Thymus (tissue), 11 donors: ENCODE measurements around the gene ADGRB3. TPM values are rescaled to one million over a fixed set of nuclear protein-coding genes. Genes with fewer than 3 reads are reported as not detected.
"Not testable (repeated sequence)": the region's sequence is repeated elsewhere in the genome, so short reads cannot be mapped to it uniquely, and the experiment has no call there.

Experiments
- DNase-seq, 9 donors: peaks; one replicate each; pipeline ENCODE4 v3.0.0-alpha.2; 2013; ENCODE audit warnings: low spot score in 9 of 9, low read depth in 6 of 9, missing footprints in 1 of 9
- H3K27ac ChIP-seq, 2 donors: one replicate each; pipeline ENCODE4 v1.5.1; 2013; ENCODE audit warnings: control low read depth in 1 of 2, low read depth in 1 of 2, low read length in 1 of 2, mild to moderate bottlenecking in 1 of 2, moderate library complexity in 1 of 2
- H3K27me3 ChIP-seq, 2 donors: one replicate each; pipeline ENCODE4 v1.5.1; 2013; ENCODE audit warnings: low read length in 1 of 2; ENCODE audit not compliant: control insufficient read depth in 2 of 2, insufficient read depth in 1 of 2
- H3K36me3 ChIP-seq, 2 donors: one replicate each; pipeline ENCODE4 v1.5.1; 2013; ENCODE audit warnings: low read length in 1 of 2, mild to moderate bottlenecking in 1 of 2, moderate library complexity in 1 of 2; ENCODE audit not compliant: control insufficient read depth in 2 of 2, insufficient read depth in 2 of 2
- H3K4me1 ChIP-seq, 2 donors: one replicate each; pipeline ENCODE4 v1.5.1; 2013; ENCODE audit warnings: low read length in 2 of 2; ENCODE audit not compliant: control insufficient read depth in 2 of 2, insufficient read depth in 2 of 2
- H3K4me3 ChIP-seq, 2 donors: one replicate each; pipeline ENCODE4 v1.5.1; 2013; ENCODE audit warnings: low read length in 2 of 2, control low read depth in 1 of 2, mild to moderate bottlenecking in 1 of 2
- H3K9me3 ChIP-seq, 2 donors: one replicate each; pipeline ENCODE4 v1.5.1; 2013; ENCODE audit warnings: low read length in 1 of 2, mild to moderate bottlenecking in 1 of 2; ENCODE audit not compliant: control insufficient read depth in 2 of 2, insufficient read depth in 1 of 2
- WGBS: extraction: QIAGEN DNeasy Blood & Tissue Kit; methylation state at CpG from one replicate; pipeline ENCODE4 v1.1.7; 2013; 5-methylcytosine and 5-hydroxymethylcytosine counted together
- polyA plus RNA-seq: library from polyadenylated mRNA; stranded (reverse); fragments of 200-250 nt; gene quantifications from one replicate; pipeline ENCODE4 v1.2.3, GENCODE V29; 2013
- total RNA-seq: library from RNA; stranded (reverse); fragments of 120-200 nt; gene quantifications from one replicate; pipeline ENCODE4 v1.2.4, GENCODE V29; 2013
- donor health status: healthy.

Gene ADGRB3
- total and polyA plus RNA-seq, 2 donors = 0.09 TPM

- no peak overlapping the region for H3K27ac ChIP-seq
- no peaks in the 10 kb centered on the region for H3K36me3 ChIP-seq
- DNase-seq = no peak
- 99% methylated on average over 4 of the region's 4 CpGs for WGBS
- H3K4me3 ChIP-seq = no peak overlapping the region
- no peaks in the 10 kb centered on the region for H3K27me3 ChIP-seq
- H3K9me3 ChIP-seq = no peaks in the 10 kb centered on the region
- H3K4me1 ChIP-seq = no peaks in the 10 kb centered on the region
Measured at GRCh38 chr6:69279805-69280204, 644.7 kb downstream of the ADGRB3 start.

- Histone ChIP-seq H3K4me3 (no peak overlapping the region), H3K27me3 (no peaks in the 10 kb centered on the region), H3K4me1 (no peaks in the 10 kb centered on the region), H3K9me3 (no peaks in the 10 kb centered on the region), H3K27ac (no peak overlapping the region), H3K36me3 (no peaks in the 10 kb centered on the region)
- DNase-seq = no peak
- 86% methylated on average over 1 of the region's 1 CpG for WGBS
Measured at GRCh38 chr6:69280858-69281257, 645.8 kb downstream of the ADGRB3 start.

GRCh38 chr6:69284176-69284730 is 649.2 kb downstream of the ADGRB3 start:
- Histone ChIP-seq H3K36me3 (no peaks in the 10 kb centered on the region), H3K4me3 (no peak overlapping the region), H3K4me1 (no peaks in the 10 kb centered on the region), H3K27me3 (no peaks in the 10 kb centered on the region), H3K9me3 (no peaks in the 10 kb centered on the region), H3K27ac (no peak overlapping the region)
- 90% methylated on average over 7 of the region's 7 CpGs for WGBS
- DNase-seq = no peak

GRCh38 chr6:69285054-69285453 is 650.0 kb downstream of the ADGRB3 start:
- Histone ChIP-seq H3K27me3 (no peaks in the 10 kb centered on the region), H3K27ac (no peak overlapping the region), H3K4me3 (no peak overlapping the region), H3K9me3 (no peaks in the 10 kb centered on the region), H3K36me3 (no peaks in the 10 kb centered on the region), H3K4me1 (no peaks in the 10 kb centered on the region)
- DNase-seq = no peak
- 78% methylated on average over 2 of the region's 2 CpGs for WGBS

GRCh38 chr6:69286331-69286730 is 651.2 kb downstream of the ADGRB3 start:
- Histone ChIP-seq H3K4me1 (no peaks in the 10 kb centered on the region), H3K27me3 (no peaks in the 10 kb centered on the region), H3K27ac (no peak overlapping the region), H3K4me3 (no peak overlapping the region), H3K9me3 (no peaks in the 10 kb centered on the region), H3K36me3 (no peaks in the 10 kb centered on the region)
- no peak for DNase-seq
- 89% methylated on average over 2 of the region's 2 CpGs for WGBS

- H3K4me1 ChIP-seq, DNase-seq, H3K36me3 ChIP-seq, H3K4me3 ChIP-seq, H3K27me3 ChIP-seq, H3K9me3 ChIP-seq, H3K27ac ChIP-seq: not testable (repeated sequence)
- WGBS = 94% methylated on average over 5 of the region's 5 CpGs
Measured at GRCh38 chr6:69288198-69288597, 653.1 kb downstream of the ADGRB3 start.

GRCh38 chr6:69289689-69290495 is 654.8 kb downstream of the ADGRB3 start:
- no peaks in the 10 kb centered on the region for H3K9me3 ChIP-seq
- no peak overlapping the region for H3K27ac ChIP-seq
- H3K4me1 ChIP-seq = no peaks in the 10 kb centered on the region
- H3K4me3 ChIP-seq = no peak overlapping the region
- no peaks in the 10 kb centered on the region for H3K27me3 ChIP-seq
- no peaks in the 10 kb centered on the region for H3K36me3 ChIP-seq
- WGBS = 63% methylated on average over 8 of the region's 8 CpGs
- DNase-seq = no peak

GRCh38 chr6:69293471-69293870 is 658.4 kb downstream of the ADGRB3 start:
- Histone ChIP-seq H3K9me3 (no peaks in the 10 kb centered on the region), H3K27ac (no peak overlapping the region), H3K27me3 (no peaks in the 10 kb centered on the region), H3K36me3 (no peaks in the 10 kb centered on the region), H3K4me3 (no peak overlapping the region), H3K4me1 (no peaks in the 10 kb centered on the region)
- 82% methylated on average over 4 of the region's 4 CpGs for WGBS
- DNase-seq = no peak

- H3K4me3 ChIP-seq = no peak overlapping the region
- H3K4me1 ChIP-seq = no peaks in the 10 kb centered on the region
- DNase-seq = no peak
- H3K27me3 ChIP-seq = no peaks in the 10 kb centered on the region
- 75% methylated on average over 5 of the region's 5 CpGs for WGBS
- H3K9me3 ChIP-seq = no peaks in the 10 kb centered on the region
- H3K27ac ChIP-seq = no peak overlapping the region
- no peaks in the 10 kb centered on the region for H3K36me3 ChIP-seq
Measured at GRCh38 chr6:69294407-69294806, 659.3 kb downstream of the ADGRB3 start.
